ENCODE measurements around the gene SEC14L5.

- TF ChIP-seq CTCF (IDR thresholded peaks at IDR 0.05; ENCODE audit: extremely low read depth in 1 of 2, insufficient read depth in 1 of 2, low read depth in 1 of 2, low read length in 2 of 2) (no peak), POLR2A (IDR thresholded peaks at IDR 0.05; ENCODE audit: low read depth, low read length) (no peak), EZH2 (IDR thresholded peaks at IDR 0.05; ENCODE audit: borderline replicate concordance, low read depth, low read length, severe bottlenecking) (no peak), POLR2AphosphoS5 (IDR thresholded peaks at IDR 0.05; ENCODE audit: insufficient read depth, low read depth, low read length) (no peak), MAX (IDR thresholded peaks at IDR 0.05; ENCODE audit: insufficient read depth, insufficient read length) (no peak), JUN (IDR thresholded peaks at IDR 0.05; ENCODE audit: borderline replicate concordance, insufficient read depth, insufficient read length, low read depth) (no peak), FOS (IDR thresholded peaks at IDR 0.05; ENCODE audit: borderline replicate concordance, insufficient read depth, low read length) (no peak), MYC (IDR thresholded peaks at IDR 0.05; ENCODE audit: low read depth, low read length) (no peak)
Observed at GRCh38 chr16:4946917-4947316, 11.2 kb upstream of the SEC14L5 start.

All from endothelial cell of umbilical vein (primary cell).